NOMO-1 treated with dmso at 0.1 percent for 144 hours (cell line): ENCODE measurements around the gene MEF2B.
"Not testable (repeated sequence)": the region's sequence is repeated elsewhere in the genome, so short reads cannot be mapped to it uniquely, and the experiment has no call there.

ENCODE experiments used
- DNase-seq: peaks from one replicate; lab custom pipeline; 2025; ENCODE audit not compliant: unreplicated experiment; lab: John Stamatoyannopoulos, UW

The MEF2B gene

GRCh38 chr19:19132912-19133311 lies 37.2 kb downstream of the MEF2B start:
- DNase-seq, result no peak

DNA sequence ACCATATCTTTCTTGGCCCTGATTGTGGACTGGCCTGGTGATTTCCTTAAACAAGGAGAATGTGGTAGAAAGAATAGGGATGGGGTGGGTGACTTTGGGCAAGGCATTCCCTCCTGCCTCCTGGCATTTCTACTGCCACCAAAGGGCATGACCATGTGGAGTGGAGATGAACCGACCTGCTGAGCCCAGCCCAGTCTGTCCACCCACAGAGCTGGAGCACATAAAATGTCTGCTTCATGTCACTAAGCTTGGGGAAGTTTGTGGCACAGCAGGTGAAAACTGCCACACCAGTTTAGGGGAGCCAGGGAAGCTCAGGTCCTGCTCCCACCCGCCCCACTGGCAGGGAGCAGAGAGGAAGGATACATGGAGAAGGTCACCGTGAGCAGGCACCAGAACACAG lies 38.1 kb downstream of the MEF2B start:
- no peak for DNase-seq

GRCh38 chr19:19126102-19126501 lies 44.0 kb downstream of the MEF2B start:
- DNase-seq, result no peak

GRCh38 chr19:19123386-19123785 lies 46.7 kb downstream of the MEF2B start:
- no peak for DNase-seq

- DNase-seq, result no peak
Measured at GRCh38 chr19:19122902-19123301, 47.2 kb downstream of the MEF2B start.

DNA sequence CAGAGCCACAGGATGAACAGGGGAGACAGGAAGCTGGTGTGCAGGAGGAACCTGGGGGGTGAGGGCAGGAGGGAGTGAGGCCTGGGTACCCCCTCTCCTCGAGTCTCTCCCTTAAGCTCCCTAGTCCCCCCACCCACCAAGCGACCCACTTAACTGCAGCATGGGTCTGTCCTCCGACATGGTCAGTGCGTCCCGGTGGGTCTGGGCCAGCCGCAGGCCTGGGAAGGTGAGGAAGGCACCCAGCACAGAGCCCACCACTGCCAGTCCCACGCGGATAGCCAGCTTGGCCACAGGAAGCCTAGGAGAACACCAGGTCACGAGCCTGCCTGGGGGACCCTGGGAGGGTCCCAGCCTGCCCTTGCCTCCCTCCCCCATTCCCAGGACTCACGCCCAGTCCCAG lies 48.7 kb downstream of the MEF2B start:
- DNase-seq, result no peak

DNA sequence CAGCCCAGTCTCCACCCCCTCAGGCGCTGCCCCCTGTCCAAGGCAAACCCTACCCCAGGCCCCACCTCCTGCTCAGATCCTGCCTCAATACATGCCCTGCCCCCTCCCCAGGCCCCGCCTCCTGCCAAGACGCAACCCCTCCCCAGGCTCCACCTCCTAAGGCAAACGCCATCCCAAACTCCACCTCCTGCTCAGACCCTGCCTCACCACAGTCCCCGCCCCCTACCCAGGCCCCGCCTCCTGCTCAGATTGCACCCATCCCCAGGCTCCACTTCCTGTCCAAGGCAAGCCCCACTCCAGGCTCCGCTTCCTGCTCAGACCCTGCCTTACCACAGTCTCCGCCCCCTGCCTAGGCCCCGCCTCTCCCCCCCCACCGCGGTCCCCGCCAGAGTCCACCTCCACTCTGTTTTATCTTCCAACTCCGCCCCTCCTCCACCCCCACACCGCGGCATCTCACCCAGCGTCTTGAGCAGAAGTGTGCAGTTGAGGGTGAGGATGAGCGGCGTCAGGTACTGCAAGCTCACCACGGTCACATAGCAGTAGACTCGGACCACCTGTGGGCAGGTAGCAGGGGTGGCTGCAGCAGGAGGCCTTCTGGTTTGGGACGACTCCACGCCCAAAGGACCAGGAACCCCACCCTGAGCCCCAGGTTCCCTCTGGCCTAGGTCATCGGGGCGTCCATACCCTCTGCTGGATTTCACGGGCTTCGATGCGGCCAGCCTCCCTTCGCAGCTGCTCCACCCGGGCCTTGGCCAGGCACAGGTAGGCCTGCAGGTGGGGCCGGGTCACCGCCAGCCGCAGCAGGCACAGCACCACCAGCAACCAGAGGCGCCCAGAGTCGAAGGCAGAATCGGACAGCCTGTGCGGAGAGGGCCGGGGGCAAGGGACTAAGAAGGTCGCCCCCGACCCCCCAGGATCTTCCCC lies 49.5 kb downstream of the MEF2B start:
- DNase-seq, result no peak

- no peak for DNase-seq
Measured at GRCh38 chr19:19119325-19120237, 50.5 kb downstream of the MEF2B start.

DNA sequence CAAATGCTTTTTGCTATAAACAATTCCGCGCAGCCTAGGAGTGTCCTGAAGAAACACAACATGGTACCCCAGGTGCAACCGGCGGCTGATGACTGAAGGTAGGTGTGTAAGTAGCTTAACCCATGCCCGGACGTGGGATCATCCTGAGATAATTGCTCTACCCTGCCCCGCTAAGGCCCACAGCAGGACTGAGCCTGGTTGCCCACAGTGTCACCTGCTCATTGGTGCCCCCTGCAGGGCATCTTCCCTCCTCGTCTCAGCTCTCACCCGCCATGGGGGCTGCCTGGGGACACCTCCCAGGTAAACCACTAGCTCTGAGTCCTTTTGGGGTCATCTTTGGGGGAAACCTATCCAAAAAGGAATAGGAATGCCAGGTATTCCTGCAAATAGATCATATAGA lies 54.1 kb downstream of the MEF2B start:
- no peak for DNase-seq

- DNase-seq, result no peak
Measured at GRCh38 chr19:19113040-19113626, 56.9 kb downstream of the MEF2B start.

DNA sequence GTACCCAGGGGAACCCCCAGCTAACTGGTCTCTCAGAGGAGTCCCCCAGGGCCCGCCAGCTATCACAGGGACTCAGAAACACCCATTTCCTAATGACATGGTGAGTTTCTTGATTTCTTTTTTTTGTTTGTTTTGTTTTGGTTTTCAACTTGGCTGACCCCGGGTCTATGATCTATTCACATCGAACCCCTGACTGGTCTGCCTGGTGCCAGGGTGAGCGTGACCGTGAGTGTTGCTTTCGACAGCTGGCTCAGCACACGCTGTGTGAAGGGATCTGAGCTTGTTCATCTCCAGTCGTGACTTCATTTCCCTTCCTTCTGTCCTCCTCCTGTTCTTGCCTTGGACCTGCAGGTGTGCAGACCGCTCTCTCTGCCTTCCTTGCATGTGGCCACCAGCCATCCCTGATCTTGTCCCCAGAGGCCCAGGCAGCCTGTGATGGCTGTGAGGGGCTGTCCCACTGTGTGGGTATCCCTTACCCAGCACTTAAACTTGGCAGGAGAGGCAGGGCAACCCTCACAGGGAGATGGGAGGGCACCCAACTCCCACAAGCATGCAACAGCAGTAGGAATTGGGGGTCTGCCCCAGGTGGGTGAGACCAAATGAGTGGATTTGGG lies 58.0 kb downstream of the MEF2B start:
- no peak for DNase-seq

DNA sequence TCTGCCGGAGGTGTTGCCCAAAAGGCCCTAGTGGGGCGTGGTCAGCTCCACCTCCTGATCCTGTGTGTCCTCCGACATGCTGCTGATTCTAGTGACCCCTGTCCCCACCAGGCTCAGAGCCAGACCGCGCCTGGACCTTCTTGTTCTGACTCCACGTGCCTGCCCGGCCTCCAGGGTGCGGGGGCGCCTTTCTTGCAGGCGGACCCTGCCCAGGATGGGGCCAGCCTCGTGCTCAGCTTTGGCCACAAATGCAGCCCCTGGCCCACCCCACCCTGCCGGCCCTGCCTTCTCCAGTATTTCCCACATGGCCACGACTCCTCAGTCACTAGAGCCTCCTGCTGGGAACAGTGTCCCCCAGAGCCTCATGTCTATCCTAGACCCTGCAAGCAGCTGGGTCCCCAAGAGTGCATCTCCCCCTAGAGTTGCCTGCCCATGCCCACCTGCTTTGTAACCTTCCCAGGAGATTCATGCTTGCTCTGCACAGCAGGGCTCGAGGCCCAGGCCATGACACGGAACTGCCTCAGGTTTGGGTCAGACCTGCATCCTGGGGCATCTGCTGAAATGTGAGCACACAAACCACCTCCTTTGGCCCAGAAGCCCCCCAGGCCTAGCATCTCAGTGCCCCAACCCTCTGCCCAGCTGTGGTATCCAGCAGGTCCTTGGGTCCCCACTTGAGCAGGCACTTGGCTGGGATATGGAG lies 58.8 kb downstream of the MEF2B start:
- no peak for DNase-seq

- DNase-seq, result no peak
Measured at GRCh38 chr19:19110410-19111135, 59.5 kb downstream of the MEF2B start.

DNA sequence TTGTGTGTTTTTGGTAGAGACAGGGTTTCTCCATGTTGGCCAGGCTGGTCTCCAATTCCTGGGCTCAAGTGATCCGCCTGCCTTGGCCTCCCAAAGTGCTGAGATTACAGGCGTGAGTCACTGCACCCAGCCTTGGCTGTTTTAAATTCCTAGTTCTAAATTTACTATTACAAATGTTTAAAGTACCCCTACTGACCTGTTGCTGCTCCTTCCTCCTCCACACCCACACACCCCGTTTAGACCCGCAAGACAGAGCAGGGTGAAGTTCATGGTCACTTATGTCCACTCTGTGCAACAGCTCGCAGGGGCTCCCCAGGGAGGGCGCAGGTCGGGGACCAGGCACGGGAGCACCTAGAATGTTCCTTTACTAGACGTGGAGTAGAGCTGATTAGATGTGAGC lies 60.5 kb downstream of the MEF2B start:
- DNase-seq, result no peak

DNA sequence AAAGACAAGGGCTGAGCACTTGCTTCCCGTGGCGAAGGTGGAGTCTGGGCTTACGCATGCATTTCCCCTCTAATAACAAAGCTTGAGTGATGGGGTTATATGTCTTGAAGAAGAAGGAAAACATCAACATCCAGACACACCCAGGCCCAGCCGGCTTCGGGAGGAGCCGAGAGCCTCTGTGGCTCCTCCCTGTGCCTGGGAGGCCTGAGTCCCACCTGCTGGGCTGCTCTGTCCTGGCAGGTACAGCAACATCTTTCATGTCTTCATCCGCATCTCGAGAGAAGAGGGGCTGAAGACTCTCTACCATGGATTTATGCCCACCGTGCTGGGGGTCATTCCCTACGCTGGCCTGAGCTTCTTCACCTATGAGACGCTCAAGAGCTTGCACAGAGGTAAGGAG lies 62.4 kb downstream of the MEF2B start:
- DNase-seq, result no peak

- not testable (repeated sequence) for DNase-seq
Measured at GRCh38 chr19:19106938-19107337, 63.1 kb downstream of the MEF2B start.

- DNase-seq, result no peak
Measured at GRCh38 chr19:19106056-19106551, 64.0 kb downstream of the MEF2B start.

DNA sequence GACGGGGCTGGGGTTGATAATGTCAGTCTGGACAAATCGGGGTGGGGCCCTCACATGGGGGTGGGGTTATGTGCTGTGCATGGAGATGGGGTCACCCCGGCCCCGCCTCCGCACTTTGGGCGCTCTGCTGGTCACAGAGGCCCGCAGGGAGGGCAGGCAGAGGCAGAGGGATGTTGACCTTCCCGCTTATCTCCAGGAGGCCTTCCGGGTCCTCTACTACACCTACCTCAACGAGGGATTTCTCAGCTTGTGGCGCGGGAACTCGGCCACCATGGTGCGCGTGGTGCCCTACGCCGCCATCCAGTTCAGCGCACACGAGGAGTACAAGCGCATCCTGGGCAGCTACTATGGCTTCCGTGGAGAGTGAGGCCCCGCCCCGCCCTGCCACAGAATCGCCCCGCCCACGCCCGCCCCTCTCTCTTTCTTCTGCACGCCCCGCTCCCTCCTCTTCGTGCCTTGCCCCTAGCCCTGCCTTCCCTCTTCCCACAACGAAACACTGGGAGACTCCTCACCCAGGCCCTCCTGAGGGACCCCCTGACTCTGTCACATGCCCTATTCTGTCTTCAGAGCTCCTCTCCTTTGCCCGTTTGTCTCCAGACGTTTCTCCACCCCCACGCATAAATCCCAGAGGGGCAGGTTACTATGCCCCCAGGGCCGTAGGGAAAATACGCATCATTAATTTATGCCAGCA lies 64.6 kb downstream of the MEF2B start:
- no peak for DNase-seq

GRCh38 chr19:19103167-19103566 lies 66.9 kb downstream of the MEF2B start:
- no peak for DNase-seq
